KMS-11 (cell line): Measurements from ENCODE around the gene SIRPD.

Source experiments
- H2AFZ ChIP-seq: fragments of 200-600 bp; sonication (generic); 2 replicates; pipeline ENCODE4 v1.6.1; 2016; ENCODE audit warnings: antibody characterized with exemption, mixed run types, low read depth
- H3K27ac ChIP-seq: fragments of 200-600 bp; sonication (generic); 2 replicates; pipeline ENCODE4 v1.6.1; 2016; ENCODE audit warnings: mild to moderate bottlenecking, mixed run types
- H3K27me3 ChIP-seq: fragments of 200-600 bp; sonication (generic); 2 replicates; pipeline ENCODE4 v1.6.1; 2017; ENCODE audit warnings: mild to moderate bottlenecking, low read depth, mixed run types, moderate library complexity; ENCODE audit not compliant: insufficient read depth
- H3K36me3 ChIP-seq: fragments of 200-600 bp; sonication (generic); 2 replicates; pipeline ENCODE4 v1.6.1; 2017; ENCODE audit warnings: mild to moderate bottlenecking, mixed run types; ENCODE audit not compliant: insufficient read depth
- H3K4me1 ChIP-seq: fragments of 200-600 bp; sonication (generic); 2 replicates; pipeline ENCODE4 v1.6.1; 2016; ENCODE audit warnings: mild to moderate bottlenecking, low read depth, mixed run types; ENCODE audit not compliant: poor library complexity, severe bottlenecking
- H3K4me2 ChIP-seq: fragments of 200-600 bp; sonication (generic); 2 replicates; pipeline ENCODE4 v1.7.0; 2016; ENCODE audit warnings: mild to moderate bottlenecking, mixed run types
- H3K4me3 ChIP-seq: fragments of 200-600 bp; sonication (generic); IDR thresholded peaks from 2 replicates; pipeline ENCODE4 v1.6.1; 2017; ENCODE audit warnings: low read depth, low read length, mixed read lengths; ENCODE audit not compliant: insufficient read depth
- H3K79me2 ChIP-seq: fragments of 200-600 bp; sonication (generic); 2 replicates; pipeline ENCODE4 v1.6.1; 2016; ENCODE audit warnings: low read depth, mixed run types; ENCODE audit not compliant: insufficient read depth
- H3K9ac ChIP-seq: fragments of 200-600 bp; sonication (generic); 2 replicates; pipeline ENCODE4 v1.6.1; 2016; ENCODE audit warnings: mild to moderate bottlenecking, mixed run types
- H4K20me1 ChIP-seq: fragments of 200-600 bp; sonication (generic); 2 replicates; pipeline ENCODE4 v1.6.1; 2016; ENCODE audit warnings: mild to moderate bottlenecking, mixed run types; ENCODE audit not compliant: insufficient read depth
- CTCF ChIP-seq: fragments of 200-600 bp; sonication (generic); conservative IDR thresholded peaks from 2 replicates; pipeline ENCODE4 v1.6.1; 2017; ENCODE audit warnings: low read depth, mild to moderate bottlenecking, antibody characterized with exemption, low read length, moderate library complexity, mixed read lengths

Gene SIRPD

GRCh38 chr20:1539816-1540419 lies 17.6 kb downstream of the SIRPD start:
- no peaks in the 10 kb centered on the region for H4K20me1 ChIP-seq
- H3K27me3 ChIP-seq = no peaks in the 10 kb centered on the region
- H2AFZ ChIP-seq = no peak overlapping the region
- no peak overlapping the region for H3K4me2 ChIP-seq
- H3K4me1 ChIP-seq = no peaks in the 10 kb centered on the region
- H3K79me2 ChIP-seq = no peaks in the 10 kb centered on the region
- H3K27ac ChIP-seq = no peak overlapping the region
- TF ChIP-seq CTCF = no peak
- H3K4me3 ChIP-seq = no peak overlapping the region
- no peaks in the 10 kb centered on the region for H3K36me3 ChIP-seq
- H3K9ac ChIP-seq = no peak overlapping the region

DNA sequence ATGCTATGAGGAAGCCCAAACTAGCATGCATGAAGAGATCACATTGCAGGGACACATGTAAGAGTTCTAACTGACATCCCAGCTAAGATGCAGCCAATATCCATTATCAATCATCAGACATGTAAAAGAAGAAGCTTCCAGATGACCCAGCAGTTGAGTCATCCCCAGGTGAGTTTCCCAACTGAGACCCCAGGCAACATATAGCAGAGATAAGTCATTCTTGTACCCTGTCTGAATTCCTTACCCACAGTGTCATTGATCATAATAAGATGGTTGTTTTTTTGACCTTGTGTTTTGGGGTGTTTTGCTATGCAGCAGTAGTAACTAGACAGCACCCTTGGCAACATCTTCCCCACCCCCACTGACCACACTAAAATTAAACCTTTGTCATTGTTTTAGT lies 18.9 kb downstream of the SIRPD start:
- Histone ChIP-seq H3K4me3 (no peak overlapping the region), H3K4me1 (no peaks in the 10 kb centered on the region), H3K27me3 (no peaks in the 10 kb centered on the region), H4K20me1 (no peaks in the 10 kb centered on the region), H3K79me2 (no peaks in the 10 kb centered on the region), H3K4me2 (no peak overlapping the region), H3K36me3 (no peaks in the 10 kb centered on the region), H3K27ac (no peak overlapping the region), H3K9ac (no peak overlapping the region), H2AFZ (no peak overlapping the region)
- no peak for TF ChIP-seq CTCF

- H3K79me2 ChIP-seq = no peaks in the 10 kb centered on the region
- H3K27ac ChIP-seq = no peak overlapping the region
- no peaks in the 10 kb centered on the region for H4K20me1 ChIP-seq
- no peak overlapping the region for H2AFZ ChIP-seq
- no peak overlapping the region for H3K4me2 ChIP-seq
- no peaks in the 10 kb centered on the region for H3K36me3 ChIP-seq
- no peak for TF ChIP-seq CTCF
- H3K4me3 ChIP-seq = no peak overlapping the region
- no peaks in the 10 kb centered on the region for H3K4me1 ChIP-seq
- no peak overlapping the region for H3K9ac ChIP-seq
- no peaks in the 10 kb centered on the region for H3K27me3 ChIP-seq
Measured at GRCh38 chr20:1537731-1538058, 19.8 kb downstream of the SIRPD start.

GRCh38 chr20:1536893-1537730 lies 20.4 kb downstream of the SIRPD start:
- no peaks in the 10 kb centered on the region for H4K20me1 ChIP-seq
- H3K4me3 ChIP-seq = no peak overlapping the region
- H3K4me2 ChIP-seq = no peak overlapping the region
- H3K79me2 ChIP-seq = no peaks in the 10 kb centered on the region
- H3K27ac ChIP-seq = no peak overlapping the region
- no peak overlapping the region for H2AFZ ChIP-seq
- H3K36me3 ChIP-seq = no peaks in the 10 kb centered on the region
- no peak overlapping the region for H3K9ac ChIP-seq
- no peaks in the 10 kb centered on the region for H3K4me1 ChIP-seq
- H3K27me3 ChIP-seq = no peaks in the 10 kb centered on the region
- no peak for TF ChIP-seq CTCF
